Endothelial cell of umbilical vein (primary cell): Measurements from ENCODE around the gene NTN4. TPM values are rescaled to one million over a fixed set of nuclear protein-coding genes. Genes with fewer than 3 reads are reported as not detected.
A peak's percentile ranks its signal among the peaks of the same experiment; 100 is the strongest.

Experiments
- BruUV-seq: library from RNA; stranded (reverse); fragments of 400-500 nt; replicated peaks from 2 replicates; lab custom pipeline; 2021; lab: Mats Ljungman, UMichigan
- CTCF ChIA-PET: fragments of 300-600, 350-600 bp; sonication (Branson Sonifier 250); formaldehyde crosslinking; loops from one replicate; lab custom pipeline; 2021; ENCODE audit warnings: antibody characterized with exemption, inconsistent platforms; lab: Charles Lee
- POLR2A ChIA-PET: fragments of 300-600, 350-600 bp; sonication (Branson Sonifier 250); formaldehyde crosslinking; loops from one replicate; lab custom pipeline; 2021; ENCODE audit warnings: antibody characterized with exemption, inconsistent platforms; lab: Charles Lee
- DNase-seq: peaks from one replicate; pipeline ENCODE4 v3.0.0-alpha.2; 2011; ENCODE audit warnings: low read depth, low spot score
- FAIRE-seq: peaks from 2 replicates; lab custom pipeline; 2011; peaks lifted over from hg19 to GRCh38; lab: Jason Lieb, UNC
- H2AFZ ChIP-seq: 2 replicates; pipeline ENCODE4 v1.6.0; 2012; ENCODE audit warnings: low read depth, low read length, control low read depth, inconsistent platforms
- H3K27ac ChIP-seq: 2 replicates; pipeline ENCODE4 v1.5.1; 2011; ENCODE audit warnings: low read depth, mild to moderate bottlenecking, control low read depth, low read length, moderate library complexity; ENCODE audit not compliant: insufficient read depth
- H3K27me3 ChIP-seq, 2 experiments: 2 replicates each; pipeline versions ENCODE4 v1.6.0 to v1.6.1; 2011; ENCODE audit warnings: low read length in 2 of 2, mixed read lengths in 1 of 2; ENCODE audit not compliant: control insufficient read depth in 2 of 2, insufficient read depth in 2 of 2
- H3K36me3 ChIP-seq, 2 experiments: 2 replicates in 1 of 2; 3 replicates in 1 of 2; pipeline ENCODE4 v1.5.1; 2011; ENCODE audit warnings: low read length in 2 of 2, mild to moderate bottlenecking in 1 of 2, moderate library complexity in 1 of 2; ENCODE audit not compliant: control insufficient read depth in 2 of 2, insufficient read depth in 2 of 2; ENCODE audit errors: extremely low read depth in 1 of 2
- H3K4me1 ChIP-seq: 3 replicates; pipeline ENCODE4 v1.5.1; 2011; ENCODE audit warnings: mild to moderate bottlenecking, low read length; ENCODE audit not compliant: control insufficient read depth, insufficient read depth; ENCODE audit errors: extremely low read depth
- H3K4me2 ChIP-seq: 2 replicates; pipeline ENCODE4 v1.6.1; 2011; ENCODE audit warnings: low read length, control low read depth, mixed read lengths; ENCODE audit not compliant: insufficient read depth
- H3K4me3 ChIP-seq, 3 experiments: fragments of 200-600 bp in 1 of 3; sonication (generic), shearing (Covaris generic) in 1 of 3; replicated peaks in 1 of 3; 2 replicates each; pipeline ENCODE4 v1.5.1; 2011 to 2016; ENCODE audit warnings: control low read depth in 3 of 3, low read length in 3 of 3, mild to moderate bottlenecking in 2 of 3, inconsistent platforms in 1 of 3, low read depth in 1 of 3, moderate library complexity in 1 of 3; ENCODE audit not compliant: insufficient read depth in 1 of 3
- H3K79me2 ChIP-seq: 2 replicates; pipeline ENCODE4 v1.6.0; 2012; ENCODE audit warnings: low read length, inconsistent platforms; ENCODE audit not compliant: control insufficient read depth, insufficient read depth
- H3K9ac ChIP-seq: replicated peaks from 2 replicates; pipeline ENCODE3; 2011; ENCODE audit warnings: low read length, control low read depth; ENCODE audit not compliant: insufficient read depth; ENCODE audit errors: extremely low read depth
- H3K9me1 ChIP-seq: replicated peaks from 3 replicates; pipeline ENCODE4 v1.6.0; 2011; ENCODE audit warnings: mild to moderate bottlenecking, low read length; ENCODE audit not compliant: control insufficient read depth, insufficient read depth; ENCODE audit errors: extremely low read depth
- H3K9me3 ChIP-seq: replicated peaks from 2 replicates; pipeline ENCODE4 v1.5.1; 2012; ENCODE audit warnings: low read length, inconsistent platforms; ENCODE audit not compliant: control insufficient read depth, insufficient read depth
- H4K20me1 ChIP-seq: replicated peaks from 2 replicates; pipeline ENCODE3; 2011; ENCODE audit warnings: mild to moderate bottlenecking, low read length; ENCODE audit not compliant: control insufficient read depth, insufficient read depth; ENCODE audit errors: extremely low read depth
- CTCF ChIP-seq, 2 donors: IDR thresholded peaks; 1 replicate in 1 of 2; 2 replicates in 1 of 2; pipeline ENCODE4 v1.5.1; 2011; ENCODE audit warnings: low read length in 2 of 2, mild to moderate bottlenecking in 2 of 2, moderate library complexity in 2 of 2, control low read depth in 1 of 2, inconsistent platforms in 1 of 2, low read depth in 1 of 2; ENCODE audit not compliant: insufficient read depth in 1 of 2; ENCODE audit errors: extremely low read depth in 1 of 2
- FOS ChIP-seq: IDR thresholded peaks from 2 replicates; pipeline ENCODE4 v1.6.1; 2011; ENCODE audit warnings: mild to moderate bottlenecking, low read length, moderate library complexity, borderline replicate concordance; ENCODE audit not compliant: insufficient read depth
- GATA2 ChIP-seq: IDR thresholded peaks from 2 replicates; pipeline ENCODE4 v1.7.0; 2011; ENCODE audit warnings: low read depth, mild to moderate bottlenecking, moderate library complexity, mixed read lengths, low read length; ENCODE audit not compliant: insufficient read length, insufficient read depth
- JUN ChIP-seq: IDR thresholded peaks from 2 replicates; pipeline ENCODE4 v1.6.1; 2011; ENCODE audit warnings: borderline replicate concordance, low read depth; ENCODE audit not compliant: insufficient read length, insufficient read depth
- MAX ChIP-seq: IDR thresholded peaks from 2 replicates; pipeline ENCODE4 v1.6.1; 2011; ENCODE audit not compliant: insufficient read depth, insufficient read length
- MYC ChIP-seq: IDR thresholded peaks from one replicate; pipeline ENCODE4 v1.6.1; 2011; ENCODE audit warnings: mild to moderate bottlenecking, low read depth, low read length
- POLR2A ChIP-seq: IDR thresholded peaks from 2 replicates; pipeline ENCODE4 v1.6.1; 2012; ENCODE audit warnings: low read depth, mild to moderate bottlenecking, control low read depth, low read length
- POLR2AphosphoS5 ChIP-seq: IDR thresholded peaks from 2 replicates; pipeline ENCODE4 v1.6.1; 2012; ENCODE audit warnings: low read depth, mild to moderate bottlenecking, control low read depth, low read length, moderate library complexity; ENCODE audit not compliant: insufficient read depth
- dilution Hi-C: fragments of 300-500 bp; cut with MboI; formaldehyde crosslinking; loops from one replicate; pipeline ENCODE4 v1.15.0; 2019; ENCODE audit warnings: low sequenced_read_pairs; ENCODE audit not compliant: extremely low pct_ligation_motif_present
- intact Hi-C: fragments of 100-400 bp; cut with micrococcal nuclease; formaldehyde crosslinking; loops from one replicate; pipeline ENCODE4 v1.10.0; 2022
- polyA plus RNA-seq, 4 experiments: library from polyadenylated mRNA; depleted of rRNA in 3 of 4; stranded (reverse) in 3 of 4; unstranded in 1 of 4; fragments of >200 nt; gene quantifications; 2 replicates each; pipeline versions ENCODE4 v1.2.1 to v1.2.3, GENCODE V29; 2011 to 2012; ENCODE audit warnings: missing spikeins in 1 of 4
- total RNA-seq: library from RNA; stranded (reverse); gene quantifications from 2 replicates; pipeline ENCODE4 v1.2.3, GENCODE V29; 2021

The NTN4 gene
- total and polyA plus RNA-seq, 2 donors (not counting 3 experiments of a cell fraction or from before 2014, with no cell fraction given) = 120 to 317 TPM

- TF ChIP-seq FOS = peak; percentile 17
- TF ChIP-seq JUN = no peak
- no peak for TF ChIP-seq GATA2
- TF ChIP-seq POLR2A = no peak
- TF ChIP-seq MYC = no peak
- TF ChIP-seq MAX = no peak
- TF ChIP-seq POLR2AphosphoS5 = no peak
- Histone ChIP-seq H3K4me3 (no peak overlapping the region), H2AFZ (no peak overlapping the region), H3K27me3 (no peaks in the 10 kb centered on the region), H3K27ac (no peak overlapping the region), H3K9me3 (no peaks in the 10 kb centered on the region), H3K9ac (no peak overlapping the region), H4K20me1 (no peaks in the 10 kb centered on the region), H3K4me2 (no peak overlapping the region), H3K4me1 (no peaks in the 10 kb centered on the region), H3K9me1 (no peaks in the 10 kb centered on the region), H3K36me3 (peaks cover 0 to 9% of the 10 kb centered on the region in 2 experiments), H3K79me2 (no peaks in the 10 kb centered on the region)
- intact Hi-C loops = no loop called here
- ChIA-PET CTCF (interaction anchor here (1.0 to 1.1 kb wide), 2 partner anchors 10 to 15 kb away, joined by 4 read pairs; no protein-coding TSS in a partner anchor), POLR2A (no interaction called here)
- dilution Hi-C loops = no loop called here
- BruUV-seq = no TSS peak
- no peak for DNase-seq
- no peak for FAIRE-seq
Measured at GRCh38 chr12:95774311-95775045, 16.1 kb downstream of the NTN4 start.

GRCh38 chr12:95773320-95773719, 17.2 kb downstream of the NTN4 start:
- TF ChIP-seq POLR2AphosphoS5 (no peak), GATA2 (no peak), JUN (no peak), CTCF (IDR thresholded peaks at IDR 0.05; ENCODE audit: extremely low read depth in 1 of 2, insufficient read depth in 1 of 2, low read depth in 1 of 2, low read length in 2 of 2) (no peak)
- peaks cover 0 to 12% of the 10 kb centered on the region in 2 experiments for H3K36me3 ChIP-seq
- DNase-seq = no peak
- H3K9me3 ChIP-seq = no peaks in the 10 kb centered on the region
- no peaks in the 10 kb centered on the region for H3K79me2 ChIP-seq
- H3K4me1 ChIP-seq = no peaks in the 10 kb centered on the region
- dilution Hi-C loops (no loop called here), intact Hi-C loops (no loop called here)
- no peak overlapping the region for H2AFZ ChIP-seq
- no peaks in the 10 kb centered on the region for H4K20me1 ChIP-seq
- no peak overlapping the region for H3K9ac ChIP-seq
- H3K27me3 ChIP-seq = no peaks in the 10 kb centered on the region
- no peaks in the 10 kb centered on the region for H3K9me1 ChIP-seq
- no peak overlapping the region for H3K4me3 ChIP-seq
- no peak overlapping the region for H3K27ac ChIP-seq
- no TSS peak for BruUV-seq
- FAIRE-seq = no peak
- H3K4me2 ChIP-seq = no peak overlapping the region
- POLR2A ChIA-PET = no interaction called here
- CTCF ChIA-PET = interaction anchor here (1.0 kb wide), 1 partner anchor 9 kb away, joined by 4 read pairs; no protein-coding TSS in a partner anchor
